K562 (cell line): ENCODE results near the gene PLCG2. TPM values are rescaled to one million over a fixed set of nuclear protein-coding genes. Genes with fewer than 3 reads are reported as not detected.
A peak's percentile ranks its signal among the peaks of the same experiment; 100 is the strongest.

Experiments
- ATF3 ChIP-seq, 2 experiments: fragments of 450-650 bp in 1 of 2; sonication (generic) in 1 of 2; formaldehyde crosslinking in 1 of 2; IDR thresholded peaks in 1 of 2; conservative IDR thresholded peaks in 1 of 2; 2 replicates each; pipeline versions ENCODE4 v1.6.1 to v1.8.1; 2016 to 2023; ENCODE audit warnings: mild to moderate bottlenecking in 2 of 2, moderate library complexity in 2 of 2, inconsistent platforms in 1 of 2, missing genetic modification reagents in 1 of 2
- BCOR ChIP-seq: fragments of 450-650 bp; IDR thresholded peaks from 2 replicates; pipeline ENCODE4 v1.6.1; 2016
- DMBX1 ChIP-seq: fragments of 250-450 bp; sonication (Bioruptor Pico); IDR thresholded peaks from 2 replicates; pipeline ENCODE4 v1.8.0; 2022; ENCODE audit warnings: inconsistent platforms, mild to moderate bottlenecking, moderate library complexity, borderline replicate concordance
- ELF2 ChIP-seq: fragments of 250-450 bp; sonication (Bioruptor Pico); IDR thresholded peaks from 2 replicates; pipeline ENCODE4 v1.5.0; 2021; ENCODE audit warnings: mild to moderate bottlenecking
- ELF4 ChIP-seq: fragments of 450-650 bp; formaldehyde crosslinking; IDR thresholded peaks from 2 replicates; pipeline ENCODE4 v1.4.0; 2022; ENCODE audit warnings: missing genetic modification characterization
- ESRRA ChIP-seq: fragments of 450-650 bp; IDR thresholded peaks from 2 replicates; pipeline ENCODE4 v1.6.1; 2014; ENCODE audit warnings: low read depth, mild to moderate bottlenecking, moderate library complexity, borderline replicate concordance
- EZH2 ChIP-seq: IDR thresholded peaks from 2 replicates; pipeline ENCODE4 v1.6.1; 2012; ENCODE audit warnings: low read depth, mild to moderate bottlenecking, inconsistent platforms, low read length, borderline replicate concordance
- FOSL1 ChIP-seq: fragments of 200-800 bp; sonication (Bioruptor generic); conservative IDR thresholded peaks from 2 replicates; pipeline ENCODE4 v1.6.1; 2016; ENCODE audit warnings: missing genetic modification characterization, missing compliant biosample characterization
- MCM5 ChIP-seq: fragments of 450-650 bp; IDR thresholded peaks from 2 replicates; pipeline ENCODE4 v1.6.1; 2016; ENCODE audit warnings: low read depth
- MEF2A ChIP-seq: IDR thresholded peaks from 2 replicates; pipeline ENCODE4 v1.6.1; 2011; ENCODE audit warnings: low read depth, mild to moderate bottlenecking, low read length, moderate library complexity; ENCODE audit not compliant: control insufficient read depth
- NCOR1 ChIP-seq: fragments of 450-650 bp; IDR thresholded peaks from 2 replicates; pipeline ENCODE4 v1.6.1; 2016; ENCODE audit warnings: mild to moderate bottlenecking, moderate library complexity
- NFE2 ChIP-seq: IDR thresholded peaks from 2 replicates; pipeline ENCODE4 v1.6.1; 2014; ENCODE audit warnings: antibody characterized with exemption, low read depth
- PCBP1 ChIP-seq: fragments of 200-400 bp; formaldehyde crosslinking; IDR thresholded peaks from 2 replicates; pipeline ENCODE4 v1.6.1; 2018; ENCODE audit warnings: mild to moderate bottlenecking, low read depth, low read length; ENCODE audit not compliant: poor library complexity, severe bottlenecking
- RBM17 ChIP-seq: fragments of 200-400 bp; formaldehyde crosslinking; IDR thresholded peaks from 2 replicates; pipeline ENCODE4 v1.6.1; 2017; ENCODE audit warnings: low read depth, mild to moderate bottlenecking, low read length, borderline replicate concordance
- ZNF224 ChIP-seq: sonication (generic); formaldehyde crosslinking; IDR thresholded peaks from 2 replicates; pipeline ENCODE4 v1.8.0; 2022; ENCODE audit warnings: mild to moderate bottlenecking, missing genetic modification reagents
- ZNF695 ChIP-seq: fragments of 450-650 bp; formaldehyde crosslinking; IDR thresholded peaks from 2 replicates; pipeline ENCODE4 v1.4.0; 2020; ENCODE audit warnings: mild to moderate bottlenecking, moderate library complexity
- ZNF717 ChIP-seq: fragments of 250-450 bp; sonication (Bioruptor Pico); IDR thresholded peaks from 2 replicates; pipeline ENCODE4 v1.5.0; 2021
- polyA plus RNA-seq, 8 experiments: library from polyadenylated mRNA; depleted of rRNA in 4 of 8; stranded (reverse) in 5 of 8; unstranded in 3 of 8; fragments of >200 nt; fragmentation: Nextera tagmentation in 2 of 8; fragmentation: Illumina TruSeq in 1 of 8; extraction: Ambion mirVana in 2 of 8; extraction: Trizol in 1 of 8; gene quantifications; 2 replicates each; pipeline versions ENCODE4 v1.2.1 to v1.2.3, GENCODE V29; 2011 to 2014; ENCODE audit warnings: inconsistent platforms in 1 of 8, missing spikeins in 1 of 8
- total RNA-seq, 7 experiments: library from RNA; depleted of rRNA in 6 of 7; stranded (reverse); fragments of >200 nt in 6 of 7; fragmentation: Illumina TruSeq in 2 of 7; extraction: Trizol in 2 of 7; gene quantifications; 2 replicates each; pipeline versions ENCODE4 v1.2.1 to v1.2.3, GENCODE V29; 2011 to 2021; ENCODE audit warnings: low replicate concordance in 1 of 7
- TF ChIP-seq, protein P1 (sequence below): fragments of 200-800 bp; sonication (Bioruptor generic); IDR thresholded peaks from 2 replicates; pipeline ENCODE4 v1.6.1; 2017; ENCODE audit warnings: missing genetic modification characterization, missing compliant biosample characterization

Gene PLCG2
- total and polyA plus RNA-seq, 9 of the 15 experiments (the other 6 are each of a cell fraction or from before 2014, with no cell fraction given) = 0.94 to 7.1 (median 3.1) TPM

DNA sequence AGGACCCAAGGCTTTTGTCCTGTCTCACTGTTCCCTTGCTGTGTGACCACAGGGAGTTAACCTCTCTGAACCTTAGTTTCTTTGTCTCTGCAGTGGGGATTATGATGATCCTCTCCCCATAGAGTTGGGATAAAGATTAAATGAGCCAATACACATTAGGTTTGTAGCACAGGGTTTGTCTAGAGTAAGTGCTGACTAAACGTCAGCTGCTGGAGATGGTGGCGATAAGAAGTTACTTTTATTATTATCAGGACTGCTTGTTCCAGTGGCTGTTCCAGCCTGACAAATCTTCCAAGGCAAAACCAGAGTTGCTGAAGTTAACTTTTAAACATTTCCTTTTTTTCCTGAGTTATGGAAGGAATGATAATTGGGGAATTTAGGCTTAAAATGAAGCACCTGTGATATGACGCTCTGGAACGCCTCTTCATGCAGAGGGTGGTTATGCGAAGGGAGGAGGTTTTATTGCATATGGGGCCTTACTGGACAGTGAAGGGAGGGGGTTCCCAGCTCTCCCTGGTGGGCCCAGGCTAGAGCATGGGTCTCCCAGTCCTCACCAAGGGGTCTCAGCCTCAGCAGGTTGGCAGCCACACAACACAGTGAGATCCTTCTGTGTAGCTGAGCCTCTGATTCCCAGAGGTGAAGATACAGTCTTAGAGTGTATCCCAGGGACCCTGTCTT lies 35.8 kb downstream of the PLCG2 start (continued):
- TF ChIP-seq RBM17 = no peak
- TF ChIP-seq FOSL1 = peak; percentile 79
- TF ChIP-seq EZH2 = no peak
- no peak for TF ChIP-seq ZNF695 (CRISPR knock-in tag)
- TF ChIP-seq ESRRA = no peak
- peak; percentile 35; the same call in 1 of the 2 replicates for TF ChIP-seq NFE2
- TF ChIP-seq ZNF717 (CRISPR knock-in tag) = no peak
- TF ChIP-seq ELF2 (CRISPR knock-in tag) = no peak
- no peak for TF ChIP-seq NCOR1
- TF ChIP-seq, protein P1, sequence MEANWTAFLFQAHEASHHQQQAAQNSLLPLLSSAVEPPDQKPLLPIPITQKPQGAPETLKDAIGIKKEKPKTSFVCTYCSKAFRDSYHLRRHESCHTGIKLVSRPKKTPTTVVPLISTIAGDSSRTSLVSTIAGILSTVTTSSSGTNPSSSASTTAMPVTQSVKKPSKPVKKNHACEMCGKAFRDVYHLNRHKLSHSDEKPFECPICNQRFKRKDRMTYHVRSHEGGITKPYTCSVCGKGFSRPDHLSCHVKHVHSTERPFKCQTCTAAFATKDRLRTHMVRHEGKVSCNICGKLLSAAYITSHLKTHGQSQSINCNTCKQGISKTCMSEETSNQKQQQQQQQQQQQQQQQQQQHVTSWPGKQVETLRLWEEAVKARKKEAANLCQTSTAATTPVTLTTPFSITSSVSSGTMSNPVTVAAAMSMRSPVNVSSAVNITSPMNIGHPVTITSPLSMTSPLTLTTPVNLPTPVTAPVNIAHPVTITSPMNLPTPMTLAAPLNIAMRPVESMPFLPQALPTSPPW (CRISPR knock-in tag) = no peak
- no peak for TF ChIP-seq MCM5
- TF ChIP-seq MEF2A = no peak
- TF ChIP-seq BCOR = peak; percentile 36; the same call in 1 of the 2 replicates
- no peak for TF ChIP-seq ZNF224
- TF ChIP-seq DMBX1 (CRISPR knock-in tag) = no peak
- TF ChIP-seq ATF3 (IDR thresholded peaks at IDR 0.05) = peak; percentile 37; the same call in 1 of the 2 replicates
- TF ChIP-seq ATF3 (CRISPR knock-in tag; conservative IDR thresholded peaks at IDR 0.05) = no peak
- TF ChIP-seq PCBP1 = no peak
- no peak for TF ChIP-seq ELF4 (CRISPR knock-in tag)
